ENCODE measurements around the gene CPSF6.
"Not testable (repeated sequence)": the region's sequence is repeated elsewhere in the genome, so short reads cannot be mapped to it uniquely, and the experiment has no call there.

CPSF6 gene

GRCh38 chr12:69298133-69298532, 58.8 kb downstream of the CPSF6 start:
- Histone ChIP-seq H3K9me3 (ENCODE audit: control extremely low read depth in 1 of 5, control insufficient read depth in 4 of 5, insufficient read depth in 2 of 5, low read depth in 1 of 5, low read length in 4 of 5) (peaks cover 0 to 3% (median 0%) of the 10 kb centered on the region in 5 experiments), H3K4me3 (ENCODE audit: control insufficient read depth in 1 of 7, extremely low read depth in 1 of 7, insufficient read depth in 4 of 7, low read depth in 2 of 7, low read length in 6 of 7) (no peak overlapping the region), H3K27me3 (replicated peaks in 2 of 5; ENCODE audit: control insufficient read depth in 4 of 5, insufficient read depth in 5 of 5, low read length in 4 of 5) (no peaks in the 10 kb centered on the region), H3K4me1 (ENCODE audit: control extremely low read depth in 1 of 4, control insufficient read depth in 4 of 4, insufficient read depth in 4 of 4, low read length in 3 of 4) (no peaks in the 10 kb centered on the region), H3K27ac (ENCODE audit: insufficient read depth in 1 of 2, low read depth in 1 of 2, low read length in 2 of 2, poor library complexity in 1 of 2, severe bottlenecking in 2 of 2) (no peak overlapping the region), H3K36me3 (ENCODE audit: control insufficient read depth in 4 of 4, insufficient read depth in 4 of 4, low read length in 3 of 4) (no peaks in the 10 kb centered on the region)
- ChIA-PET POLR2A (no interaction called here), CTCF (no interaction called here)
- DNase-seq: no peak
- no CpG with 5 or more reads among the region's 1 CpG for WGBS (ENCODE audit: insufficient coverage)

DNA sequence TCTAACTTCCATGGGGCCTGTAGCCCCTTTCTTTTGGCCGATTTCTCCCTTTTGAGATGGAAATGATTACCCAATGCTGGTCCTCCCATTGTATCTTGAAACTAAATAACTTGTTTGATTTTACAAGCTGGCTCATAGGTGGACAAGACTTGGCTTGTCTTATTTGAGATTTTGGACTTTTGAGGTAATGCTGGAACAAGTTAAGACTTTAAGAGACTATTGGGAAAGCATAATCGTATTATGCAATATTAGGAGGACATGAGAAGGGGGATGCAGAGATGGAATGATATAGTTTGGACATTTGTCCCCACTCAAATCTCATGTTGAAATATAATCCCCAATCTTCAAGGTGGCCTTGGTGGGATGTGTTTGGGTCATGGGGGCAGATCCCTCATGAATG, 59.6 kb downstream of the CPSF6 start:
- CTCF ChIA-PET: no interaction called here
- POLR2A ChIA-PET: no interaction called here

DNA sequence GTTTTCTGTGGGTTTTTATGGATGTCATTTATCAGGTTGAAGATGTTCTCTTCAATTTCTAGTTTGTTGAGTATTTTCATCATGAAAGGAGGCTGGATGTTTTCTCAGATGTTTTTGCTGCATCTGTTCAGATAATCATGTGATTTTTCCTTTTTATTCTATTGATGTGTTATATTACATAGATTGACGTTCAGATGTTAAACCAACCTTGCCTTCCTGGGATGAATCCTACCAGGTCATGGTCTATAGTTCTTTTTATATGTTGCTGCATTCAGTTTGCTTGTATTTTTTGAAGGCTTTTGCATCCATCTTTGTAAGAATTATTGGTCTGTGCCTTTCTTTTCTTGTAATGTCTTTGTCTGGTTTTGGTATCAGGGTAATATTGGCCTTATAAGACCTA, 64.9 kb downstream of the CPSF6 start:
- no peak for DNase-seq
- WGBS (ENCODE audit: insufficient coverage): 100% methylated on average over 1 of the region's 1 CpG

More for the DNA sequence above, 59.6 kb downstream of the CPSF6 start:
- H3K27me3 ChIP-seq (replicated peaks in 2 of 5; ENCODE audit: control insufficient read depth in 4 of 5, insufficient read depth in 5 of 5, low read length in 4 of 5): no peaks in the 10 kb centered on the region
- H3K36me3 ChIP-seq (ENCODE audit: control insufficient read depth in 4 of 4, insufficient read depth in 4 of 4, low read length in 3 of 4): no peaks in the 10 kb centered on the region
- no peak overlapping the region for H3K4me3 ChIP-seq (ENCODE audit: control insufficient read depth in 1 of 7, extremely low read depth in 1 of 7, insufficient read depth in 4 of 7, low read depth in 2 of 7, low read length in 6 of 7)
- no peaks in the 10 kb centered on the region for H3K4me1 ChIP-seq (ENCODE audit: control extremely low read depth in 1 of 4, control insufficient read depth in 4 of 4, insufficient read depth in 4 of 4, low read length in 3 of 4)
- no peak for DNase-seq
- 92% methylated on average over 2 of the region's 2 CpGs for WGBS (ENCODE audit: insufficient coverage)
- peaks cover 0 to 3% (median 0%) of the 10 kb centered on the region in 5 experiments for H3K9me3 ChIP-seq (ENCODE audit: control extremely low read depth in 1 of 5, control insufficient read depth in 4 of 5, insufficient read depth in 2 of 5, low read depth in 1 of 5, low read length in 4 of 5)
- H3K27ac ChIP-seq (ENCODE audit: insufficient read depth in 1 of 2, low read depth in 1 of 2, low read length in 2 of 2, poor library complexity in 1 of 2, severe bottlenecking in 2 of 2): no peak overlapping the region

GRCh38 chr12:69309461-69309860, 70.1 kb downstream of the CPSF6 start:
- no peaks in the 10 kb centered on the region for H3K4me1 ChIP-seq (ENCODE audit: control extremely low read depth in 1 of 4, control insufficient read depth in 4 of 4, insufficient read depth in 4 of 4, low read length in 3 of 4)
- no peak for DNase-seq
- no peak overlapping the region for H3K27ac ChIP-seq (ENCODE audit: insufficient read depth in 1 of 2, low read depth in 1 of 2, low read length in 2 of 2, poor library complexity in 1 of 2, severe bottlenecking in 2 of 2)
- no peaks in the 10 kb centered on the region for H3K36me3 ChIP-seq (ENCODE audit: control insufficient read depth in 4 of 4, insufficient read depth in 4 of 4, low read length in 3 of 4)
- POLR2A ChIA-PET: no interaction called here
- WGBS (ENCODE audit: insufficient coverage): no CpG with 5 or more reads among the region's 3 CpGs
- H3K4me3 ChIP-seq (ENCODE audit: control insufficient read depth in 1 of 7, extremely low read depth in 1 of 7, insufficient read depth in 4 of 7, low read depth in 2 of 7, low read length in 6 of 7): no peak overlapping the region
- CTCF ChIA-PET: interaction anchor here (1.3 kb wide), 1 partner anchor 11 kb away, joined by 5 read pairs; no protein-coding TSS in a partner anchor
- H3K27me3 ChIP-seq (replicated peaks in 2 of 5; ENCODE audit: control insufficient read depth in 4 of 5, insufficient read depth in 5 of 5, low read length in 4 of 5): no peaks in the 10 kb centered on the region
- H3K9me3 ChIP-seq (ENCODE audit: control extremely low read depth in 1 of 5, control insufficient read depth in 4 of 5, insufficient read depth in 2 of 5, low read depth in 1 of 5, low read length in 4 of 5): peaks cover 0 to 7% (median 3%) of the 10 kb centered on the region in 5 experiments

More for the DNA sequence above, 64.9 kb downstream of the CPSF6 start:
- H3K27ac ChIP-seq (ENCODE audit: insufficient read depth in 1 of 2, low read depth in 1 of 2, low read length in 2 of 2, poor library complexity in 1 of 2, severe bottlenecking in 2 of 2): no peak overlapping the region
- peaks cover 0 to 12% (median 3%) of the 10 kb centered on the region in 5 experiments for H3K9me3 ChIP-seq (ENCODE audit: control extremely low read depth in 1 of 5, control insufficient read depth in 4 of 5, insufficient read depth in 2 of 5, low read depth in 1 of 5, low read length in 4 of 5)
- ChIA-PET CTCF (no interaction called here), POLR2A (no interaction called here)
- no peak overlapping the region for H3K4me3 ChIP-seq (ENCODE audit: control insufficient read depth in 1 of 7, extremely low read depth in 1 of 7, insufficient read depth in 4 of 7, low read depth in 2 of 7, low read length in 6 of 7)
- no peaks in the 10 kb centered on the region for H3K27me3 ChIP-seq (replicated peaks in 2 of 5; ENCODE audit: control insufficient read depth in 4 of 5, insufficient read depth in 5 of 5, low read length in 4 of 5)
- H3K36me3 ChIP-seq (ENCODE audit: control insufficient read depth in 4 of 4, insufficient read depth in 4 of 4, low read length in 3 of 4): no peaks in the 10 kb centered on the region
- no peaks in the 10 kb centered on the region for H3K4me1 ChIP-seq (ENCODE audit: control extremely low read depth in 1 of 4, control insufficient read depth in 4 of 4, insufficient read depth in 4 of 4, low read length in 3 of 4)

DNA sequence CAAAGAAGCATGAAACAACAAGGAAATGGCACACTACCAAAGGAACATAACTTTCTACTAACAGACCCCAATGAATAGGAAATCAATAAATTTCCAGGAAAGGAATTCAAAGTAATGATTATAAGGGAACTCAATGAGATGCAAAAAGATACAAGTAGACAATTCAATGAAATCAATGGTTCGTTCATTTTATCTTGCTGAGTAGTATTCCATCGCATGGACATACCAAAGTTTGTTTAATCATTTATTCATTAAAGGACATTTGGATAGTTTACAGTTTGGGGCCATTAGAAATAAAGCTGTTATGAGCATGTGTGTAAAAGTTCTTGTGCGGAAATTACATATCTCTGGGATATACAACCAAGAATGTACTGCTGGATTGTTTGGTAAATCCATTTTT, 73.8 kb downstream of the CPSF6 start:
- ChIA-PET CTCF (no interaction called here), POLR2A (no interaction called here)
- Histone ChIP-seq H3K4me3 (ENCODE audit: control insufficient read depth in 1 of 7, extremely low read depth in 1 of 7, insufficient read depth in 4 of 7, low read depth in 2 of 7, low read length in 6 of 7) (no peak overlapping the region), H3K36me3 (ENCODE audit: control insufficient read depth in 4 of 4, insufficient read depth in 4 of 4, low read length in 3 of 4) (no peaks in the 10 kb centered on the region), H3K9me3 (ENCODE audit: control extremely low read depth in 1 of 5, control insufficient read depth in 4 of 5, insufficient read depth in 2 of 5, low read depth in 1 of 5, low read length in 4 of 5) (peaks cover 0 to 3% (median 0%) of the 10 kb centered on the region in 5 experiments), H3K4me1 (ENCODE audit: control extremely low read depth in 1 of 4, control insufficient read depth in 4 of 4, insufficient read depth in 4 of 4, low read length in 3 of 4) (no peaks in the 10 kb centered on the region), H3K27ac (ENCODE audit: insufficient read depth in 1 of 2, low read depth in 1 of 2, low read length in 2 of 2, poor library complexity in 1 of 2, severe bottlenecking in 2 of 2) (no peak overlapping the region), H3K27me3 (replicated peaks in 2 of 5; ENCODE audit: control insufficient read depth in 4 of 5, insufficient read depth in 5 of 5, low read length in 4 of 5) (no peaks in the 10 kb centered on the region)
- no peak for DNase-seq
- no CpG with 5 or more reads among the region's 3 CpGs for WGBS (ENCODE audit: insufficient coverage)

- H3K27ac ChIP-seq (ENCODE audit: insufficient read depth in 1 of 2, low read depth in 1 of 2, low read length in 2 of 2, poor library complexity in 1 of 2, severe bottlenecking in 2 of 2); POLR2A ChIA-PET; H3K27me3 ChIP-seq (replicated peaks in 2 of 5; ENCODE audit: control insufficient read depth in 4 of 5, insufficient read depth in 5 of 5, low read length in 4 of 5); H3K4me1 ChIP-seq (ENCODE audit: control extremely low read depth in 1 of 4, control insufficient read depth in 4 of 4, insufficient read depth in 4 of 4, low read length in 3 of 4); H3K4me3 ChIP-seq (ENCODE audit: control insufficient read depth in 1 of 7, extremely low read depth in 1 of 7, insufficient read depth in 4 of 7, low read depth in 2 of 7, low read length in 6 of 7); DNase-seq; CTCF ChIA-PET; H3K9me3 ChIP-seq (ENCODE audit: control extremely low read depth in 1 of 5, control insufficient read depth in 4 of 5, insufficient read depth in 2 of 5, low read depth in 1 of 5, low read length in 4 of 5); H3K36me3 ChIP-seq (ENCODE audit: control insufficient read depth in 4 of 4, insufficient read depth in 4 of 4, low read length in 3 of 4): not testable (repeated sequence)
Observed at GRCh38 chr12:69316784-69317183, 77.4 kb downstream of the CPSF6 start.

DNA sequence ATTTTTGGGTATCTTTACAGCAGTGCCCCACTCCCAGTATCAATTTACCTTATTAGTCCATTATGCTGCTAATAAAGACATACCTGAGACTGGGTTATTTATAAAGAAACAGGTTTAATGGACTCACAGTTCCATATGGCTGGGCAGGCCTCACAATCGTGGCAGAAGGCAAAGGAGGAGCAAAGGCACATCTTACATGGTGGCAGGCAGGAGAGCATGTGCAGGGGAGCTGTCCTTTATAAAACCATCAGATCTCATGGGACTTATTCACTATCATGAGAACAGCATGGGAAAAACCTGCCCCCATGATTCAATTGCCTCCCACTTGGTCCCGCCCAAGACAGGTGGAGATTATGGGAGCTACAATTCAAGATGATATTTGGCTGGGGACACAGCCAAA, 77.9 kb downstream of the CPSF6 start:
- H3K4me3 ChIP-seq (ENCODE audit: control insufficient read depth in 1 of 7, extremely low read depth in 1 of 7, insufficient read depth in 4 of 7, low read depth in 2 of 7, low read length in 6 of 7): not testable (repeated sequence)
- 100% methylated on average over 1 of the region's 2 CpGs for whole genome bisulfite sequencing (ENCODE audit: insufficient coverage)

More for the DNA sequence above, 77.9 kb downstream of the CPSF6 start:
- CTCF ChIA-PET; H3K4me1 ChIP-seq (ENCODE audit: control extremely low read depth in 1 of 4, control insufficient read depth in 4 of 4, insufficient read depth in 4 of 4, low read length in 3 of 4); POLR2A ChIA-PET; H3K9me3 ChIP-seq (ENCODE audit: control extremely low read depth in 1 of 5, control insufficient read depth in 4 of 5, insufficient read depth in 2 of 5, low read depth in 1 of 5, low read length in 4 of 5); H3K27ac ChIP-seq (ENCODE audit: insufficient read depth in 1 of 2, low read depth in 1 of 2, low read length in 2 of 2, poor library complexity in 1 of 2, severe bottlenecking in 2 of 2); H3K36me3 ChIP-seq (ENCODE audit: control insufficient read depth in 4 of 4, insufficient read depth in 4 of 4, low read length in 3 of 4); H3K27me3 ChIP-seq (replicated peaks in 2 of 5; ENCODE audit: control insufficient read depth in 4 of 5, insufficient read depth in 5 of 5, low read length in 4 of 5); DNase-seq: not testable (repeated sequence)
